ENCODE measurements around the gene PEMT. TPM values are rescaled to one million over a fixed set of nuclear protein-coding genes. Genes with fewer than 3 reads are reported as not detected.

The PEMT gene
- total RNA-seq, 2 donors from 2014 or later: 15.7 to 22.1 TPM

DNA sequence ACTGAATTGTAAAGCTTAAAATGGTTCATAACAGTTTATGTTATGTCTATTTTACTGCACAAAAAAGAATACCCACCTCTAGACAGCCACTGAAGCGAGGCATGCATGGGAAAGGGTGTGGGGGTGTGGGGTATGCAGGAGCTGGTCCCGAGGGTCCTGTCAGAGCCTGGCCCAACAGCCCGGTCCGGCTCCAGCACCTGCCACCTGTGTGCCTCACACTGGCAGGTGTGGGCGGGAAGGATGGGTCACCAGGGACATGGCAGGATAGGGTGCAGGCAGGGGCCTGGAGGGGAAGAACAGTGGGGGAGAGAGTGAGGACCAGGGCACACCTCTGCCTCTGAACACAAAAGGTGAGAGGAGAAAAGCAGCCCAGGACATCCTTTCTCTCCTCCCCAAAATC, 72.6 kb downstream of the PEMT start:
- H3K27ac ChIP-seq: no peak overlapping the region
- TF ChIP-seq, protein P1, sequence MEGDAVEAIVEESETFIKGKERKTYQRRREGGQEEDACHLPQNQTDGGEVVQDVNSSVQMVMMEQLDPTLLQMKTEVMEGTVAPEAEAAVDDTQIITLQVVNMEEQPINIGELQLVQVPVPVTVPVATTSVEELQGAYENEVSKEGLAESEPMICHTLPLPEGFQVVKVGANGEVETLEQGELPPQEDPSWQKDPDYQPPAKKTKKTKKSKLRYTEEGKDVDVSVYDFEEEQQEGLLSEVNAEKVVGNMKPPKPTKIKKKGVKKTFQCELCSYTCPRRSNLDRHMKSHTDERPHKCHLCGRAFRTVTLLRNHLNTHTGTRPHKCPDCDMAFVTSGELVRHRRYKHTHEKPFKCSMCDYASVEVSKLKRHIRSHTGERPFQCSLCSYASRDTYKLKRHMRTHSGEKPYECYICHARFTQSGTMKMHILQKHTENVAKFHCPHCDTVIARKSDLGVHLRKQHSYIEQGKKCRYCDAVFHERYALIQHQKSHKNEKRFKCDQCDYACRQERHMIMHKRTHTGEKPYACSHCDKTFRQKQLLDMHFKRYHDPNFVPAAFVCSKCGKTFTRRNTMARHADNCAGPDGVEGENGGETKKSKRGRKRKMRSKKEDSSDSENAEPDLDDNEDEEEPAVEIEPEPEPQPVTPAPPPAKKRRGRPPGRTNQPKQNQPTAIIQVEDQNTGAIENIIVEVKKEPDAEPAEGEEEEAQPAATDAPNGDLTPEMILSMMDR (IDR thresholded peaks at IDR 0.05): no peak
- no peaks in the 10 kb centered on the region for H3K36me3 ChIP-seq
- ATAC-seq (ENCODE audit: insufficient number of reproducible peaks, low FRiP score, low read depth) (no peak), DNase-seq (ENCODE audit: low spot score) (no peak)
- H3K9me3 ChIP-seq: no peaks in the 10 kb centered on the region
- no peak overlapping the region for H3K4me3 ChIP-seq
- H3K27me3 ChIP-seq (replicated peaks; ENCODE audit: insufficient read depth): no peaks in the 10 kb centered on the region
- H3K4me1 ChIP-seq (ENCODE audit: control insufficient read depth in 1 of 2, low read depth in 2 of 2): no peaks in the 10 kb centered on the region

DNA sequence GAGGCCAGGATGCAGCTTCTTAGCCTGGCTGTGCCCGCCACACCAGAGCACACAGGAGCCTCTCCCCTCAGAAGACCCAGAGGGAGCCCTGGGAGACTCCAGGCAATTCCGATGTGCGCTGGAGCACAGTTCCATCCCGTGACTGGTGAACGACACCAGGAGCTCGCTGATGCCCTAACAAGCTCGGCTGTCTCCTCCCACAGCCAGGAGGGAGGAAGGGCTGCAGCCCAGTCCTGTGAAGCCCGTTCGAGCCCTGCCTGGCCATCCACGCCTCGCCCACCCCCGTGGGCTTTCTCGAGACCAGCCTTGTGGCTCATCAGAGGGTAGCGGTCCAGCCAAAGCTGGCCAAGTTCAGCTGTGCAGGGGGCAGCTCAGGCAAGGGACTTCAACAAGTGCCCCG, 73.5 kb downstream of the PEMT start:
- no peak overlapping the region for H3K27ac ChIP-seq

DNA sequence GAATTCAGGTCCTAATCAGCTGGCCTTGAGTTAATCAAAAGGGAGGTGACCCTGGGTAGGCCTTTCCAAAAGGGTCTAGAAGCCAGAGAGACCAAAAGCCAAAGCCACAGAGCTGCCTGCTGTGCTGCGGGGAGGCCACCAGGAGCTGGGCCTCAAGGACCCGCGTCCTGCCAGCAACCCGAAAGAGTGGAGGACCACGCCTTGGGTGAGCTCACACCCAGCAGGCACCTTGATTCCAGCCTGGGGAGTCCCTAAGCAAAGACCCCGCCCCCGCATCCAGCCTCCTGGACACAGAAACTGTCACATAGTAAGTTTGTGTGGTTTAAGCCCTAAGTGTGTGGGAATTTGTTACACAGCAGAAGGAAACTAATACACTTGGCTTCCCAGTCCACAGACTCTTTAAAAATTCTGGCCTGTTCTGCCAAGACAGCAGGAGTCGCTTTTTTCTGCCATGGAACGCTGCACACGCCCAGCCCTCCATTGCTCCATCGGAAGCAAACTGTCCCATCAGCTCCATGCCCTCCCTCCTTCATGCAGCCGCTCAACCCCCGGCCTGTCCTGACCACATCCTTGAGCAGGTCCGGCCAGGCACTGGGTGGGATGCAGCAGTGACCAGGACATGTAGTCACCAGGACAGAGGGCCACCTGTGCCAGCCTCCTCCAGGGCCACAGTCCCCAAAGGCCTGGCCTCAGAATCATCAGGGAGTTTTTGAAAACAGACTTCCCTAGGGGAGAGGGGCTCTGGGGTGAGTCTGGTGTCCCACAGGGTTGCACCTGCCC, 74.4 kb downstream of the PEMT start:
- Histone ChIP-seq H3K36me3 (no peaks in the 10 kb centered on the region), H3K27ac (no peak overlapping the region), H3K9me3 (no peaks in the 10 kb centered on the region), H3K4me3 (no peak overlapping the region), H3K4me1 (ENCODE audit: control insufficient read depth in 1 of 2, low read depth in 2 of 2) (peaks cover 2 to 5% of the 10 kb centered on the region in 2 donors), H3K27me3 (replicated peaks; ENCODE audit: insufficient read depth) (no peaks in the 10 kb centered on the region)
- TF ChIP-seq, protein P1 (IDR thresholded peaks at IDR 0.05): no peak
- DNase-seq (ENCODE audit: low spot score): no peak
- no peak for ATAC-seq (ENCODE audit: insufficient number of reproducible peaks, low FRiP score, low read depth)

More for the DNA sequence above, 73.5 kb downstream of the PEMT start:
- H3K4me1 ChIP-seq (ENCODE audit: control insufficient read depth in 1 of 2, low read depth in 2 of 2): no peaks in the 10 kb centered on the region
- H3K9me3 ChIP-seq: no peaks in the 10 kb centered on the region
- H3K27me3 ChIP-seq (replicated peaks; ENCODE audit: insufficient read depth): no peaks in the 10 kb centered on the region
- DNase-seq (ENCODE audit: low spot score) (no peak), ATAC-seq (ENCODE audit: insufficient number of reproducible peaks, low FRiP score, low read depth) (no peak)
- TF ChIP-seq, protein P1 (IDR thresholded peaks at IDR 0.05): no peak
- H3K4me3 ChIP-seq: no peak overlapping the region
- no peaks in the 10 kb centered on the region for H3K36me3 ChIP-seq

DNA sequence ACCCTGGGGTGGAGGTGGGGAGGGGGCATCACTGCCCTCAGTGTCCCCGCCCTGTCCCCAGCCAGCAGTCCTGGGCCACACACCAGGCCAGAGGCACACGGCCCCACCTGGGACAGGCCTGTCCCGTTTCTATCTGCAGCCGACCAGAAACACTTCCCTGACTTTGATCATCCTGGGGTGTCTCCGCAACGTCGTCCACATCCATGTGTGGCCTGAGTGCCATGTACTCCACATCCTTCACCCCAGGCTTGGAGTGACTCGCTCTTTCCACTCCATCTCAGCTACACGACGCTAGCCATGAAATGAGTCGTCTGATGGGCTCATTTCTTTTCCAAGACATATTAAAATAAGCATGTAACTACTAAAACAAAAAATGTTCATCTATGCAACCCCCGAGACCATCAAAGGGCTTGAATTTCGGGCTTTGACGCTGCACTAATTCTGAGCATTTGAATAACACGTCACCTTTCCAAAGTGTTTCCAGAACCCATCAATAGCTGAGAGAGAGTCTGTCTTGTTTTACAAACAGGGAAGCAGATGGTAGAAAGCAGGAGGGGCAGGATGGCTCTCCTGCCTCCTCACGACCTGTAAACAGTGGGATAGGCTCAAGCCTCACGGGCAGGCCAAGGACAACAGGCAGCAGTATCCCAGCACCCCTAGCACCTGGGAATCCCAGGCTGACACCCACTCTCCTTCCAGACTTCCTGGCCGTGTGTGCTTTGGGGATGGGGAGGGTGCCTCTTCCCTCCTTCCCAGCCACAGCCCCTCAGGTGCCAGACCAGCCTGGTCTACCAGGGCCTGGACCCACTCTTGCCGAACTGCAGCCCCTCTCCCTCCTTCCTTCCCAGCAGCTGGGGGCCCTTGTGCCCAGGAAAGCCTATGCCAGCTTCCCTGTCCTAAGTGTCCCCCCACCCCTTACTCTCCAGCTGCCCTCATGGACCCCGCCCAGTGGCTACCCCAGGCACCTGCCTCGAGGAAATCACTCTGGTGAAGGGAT, 75.3 kb downstream of the PEMT start:
- Histone ChIP-seq H3K4me3 (no peak overlapping the region), H3K9me3 (no peaks in the 10 kb centered on the region), H3K36me3 (no peaks in the 10 kb centered on the region), H3K27me3 (replicated peaks; ENCODE audit: insufficient read depth) (no peaks in the 10 kb centered on the region), H3K27ac (no peak overlapping the region), H3K4me1 (ENCODE audit: control insufficient read depth in 1 of 2, low read depth in 2 of 2) (peaks cover 3 to 9% of the 10 kb centered on the region in 2 donors)
- ATAC-seq (ENCODE audit: insufficient number of reproducible peaks, low FRiP score, low read depth): no peak
- TF ChIP-seq, protein P1 (IDR thresholded peaks at IDR 0.05): no peak
- no peak for DNase-seq (ENCODE audit: low spot score)
